HUDEP-2 (cell line): ENCODE results near the gene OTULINL.

Source experiments
- DNase-seq, 76 experiments: peaks; one replicate each; lab custom pipeline; 2025; ENCODE audit not compliant: unreplicated experiment in 76 of 76; lab: John Stamatoyannopoulos, UW

The OTULINL gene

DNA sequence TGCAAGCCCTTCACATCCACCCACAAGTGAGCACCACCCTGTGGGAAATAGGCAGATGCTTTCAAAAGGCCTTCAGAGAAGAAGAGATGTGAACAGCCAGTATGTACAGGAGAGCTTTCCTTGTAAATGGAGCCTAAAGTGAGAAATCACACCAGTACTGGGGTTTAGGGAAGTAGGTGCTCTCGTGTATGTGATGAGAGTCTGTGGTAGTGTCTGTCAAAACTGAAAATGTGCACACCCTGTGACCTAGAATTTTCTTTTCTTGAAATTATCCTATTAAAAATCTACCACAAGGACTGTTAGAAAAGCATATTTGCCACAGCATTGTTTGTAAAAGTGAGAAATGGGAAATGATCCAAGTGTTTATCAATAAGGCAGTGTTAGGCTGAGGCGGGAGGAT is 16.6 kb downstream of the OTULINL start:
- no peak for DNase-seq

DNA sequence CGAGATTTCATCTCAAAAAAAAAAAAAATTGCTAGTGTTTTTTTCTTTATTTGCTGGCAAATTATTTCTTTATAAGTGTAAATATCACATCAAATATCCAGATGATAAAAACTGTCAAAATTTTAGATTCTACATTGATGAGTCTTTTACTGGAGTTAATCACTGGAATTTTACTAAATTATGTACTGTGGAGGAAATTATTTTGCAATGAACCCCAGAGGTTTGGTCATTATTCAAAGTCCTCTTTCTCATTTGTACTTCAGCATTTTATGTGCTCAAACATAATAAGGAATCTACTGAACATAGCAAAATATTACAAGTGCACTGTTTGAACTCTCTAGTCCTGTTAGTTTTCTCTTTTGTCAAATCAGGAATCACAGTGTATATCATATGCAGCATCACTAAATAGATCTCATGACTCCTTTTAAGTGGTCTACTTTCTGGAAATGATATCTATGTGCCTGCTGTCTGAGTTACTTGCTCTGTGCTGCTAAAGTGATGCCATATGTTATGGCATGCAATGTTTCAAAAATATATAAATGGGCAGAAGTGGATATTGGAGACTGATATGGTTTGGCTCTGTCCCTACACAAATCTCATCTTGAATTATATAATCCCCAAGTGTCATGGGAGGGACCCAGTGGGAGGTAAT is 18.0 kb downstream of the OTULINL start:
- no peak for DNase-seq

- no peak for DNase-seq
These were observed 19.3 kb downstream of the OTULINL start for GRCh38 chr5:14600846-14601245.

DNA sequence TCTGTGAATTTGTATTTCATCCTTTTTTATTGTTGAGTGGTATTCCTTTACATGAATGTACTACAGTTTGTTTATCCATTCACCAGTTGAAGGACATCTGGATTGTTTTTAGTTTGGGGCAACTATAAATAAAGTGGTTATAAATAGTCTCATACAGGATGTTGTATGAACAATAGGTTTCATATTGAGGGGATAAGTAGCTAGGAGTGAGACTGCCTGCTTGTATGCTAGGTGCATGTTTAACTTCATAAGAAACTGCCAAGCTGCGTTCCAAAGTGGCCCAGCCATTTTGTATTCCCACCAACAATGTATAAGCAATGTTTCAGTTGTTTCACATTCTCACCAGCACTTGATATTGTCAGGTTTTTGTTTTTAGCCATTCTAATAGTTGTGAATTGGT is 21.5 kb downstream of the OTULINL start:
- DNase-seq = no peak

GRCh38 chr5:14607104-14607503 is 25.5 kb downstream of the OTULINL start:
- no peak for DNase-seq

GRCh38 chr5:14608169-14608568 is 26.6 kb downstream of the OTULINL start:
- DNase-seq = no peak

DNA sequence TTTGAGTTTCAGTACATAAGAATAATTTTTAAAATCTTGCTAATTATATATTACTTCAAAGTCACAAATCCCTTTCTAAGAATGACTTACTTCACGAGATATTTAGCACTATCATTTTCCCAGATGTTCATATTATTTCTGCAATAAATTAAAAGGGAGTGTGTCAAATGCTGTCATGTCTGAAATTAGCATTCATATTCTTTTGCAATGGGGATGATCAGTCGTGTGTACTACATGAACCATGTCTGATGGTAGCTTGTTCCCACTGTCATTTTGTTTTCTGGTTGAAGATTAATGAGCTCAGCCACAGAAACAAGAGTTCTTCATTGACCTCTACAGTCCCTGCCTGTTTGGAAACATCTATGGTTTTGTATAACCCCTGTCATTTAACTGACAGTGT is 30.1 kb downstream of the OTULINL start:
- DNase-seq = no peak

GRCh38 chr5:14614490-14614889 is 32.9 kb downstream of the OTULINL start:
- no peak for DNase-seq

- DNase-seq = no peak
These were observed 33.8 kb downstream of the OTULINL start for GRCh38 chr5:14615365-14615764.

DNA sequence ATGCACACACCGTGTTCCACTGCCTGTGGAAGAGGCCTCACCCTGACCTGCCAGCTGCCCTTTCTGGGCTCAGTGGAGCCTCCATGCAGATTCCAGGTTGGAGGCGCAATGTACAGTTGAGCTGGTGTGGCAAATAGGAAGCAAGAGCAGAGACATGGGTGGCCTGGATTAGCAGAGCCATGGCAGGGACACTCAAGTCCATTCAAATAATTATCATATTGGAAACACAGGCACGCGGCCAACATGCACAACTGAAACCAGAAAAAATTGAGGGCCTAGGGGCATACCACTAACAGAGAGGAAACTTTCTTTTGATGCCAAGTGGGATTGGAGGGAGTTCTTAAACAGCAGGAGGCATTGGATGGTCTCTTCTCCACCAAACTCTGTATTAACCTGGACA is 35.8 kb downstream of the OTULINL start:
- DNase-seq = no peak

- DNase-seq = no peak
These were observed 45.7 kb downstream of the OTULINL start for GRCh38 chr5:14627270-14627669.

DNA sequence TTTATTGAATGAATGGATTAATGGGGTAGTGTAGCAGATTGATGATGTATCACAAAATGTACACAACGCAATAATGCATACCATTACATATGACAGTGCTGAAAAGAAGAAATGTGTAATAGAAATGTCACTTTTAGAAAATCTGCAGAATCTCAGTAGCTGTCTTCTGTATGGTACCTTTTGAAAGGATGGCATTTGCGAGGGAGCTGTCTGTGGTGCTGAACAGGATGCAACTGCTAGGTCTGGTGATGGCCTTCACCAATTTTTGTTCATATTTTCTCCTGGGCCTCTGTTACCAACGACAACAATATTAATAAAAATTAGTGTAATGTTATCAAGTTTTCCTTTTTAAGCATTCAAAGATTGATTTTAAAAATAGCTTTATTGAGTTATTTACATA is 46.8 kb downstream of the OTULINL start:
- DNase-seq = peak in 45 of 76 experiments; percentile 1 to 49 (median 11)

GRCh38 chr5:14630671-14631070 is 49.1 kb downstream of the OTULINL start:
- DNase-seq = no peak

- DNase-seq = no peak
These were observed 54.1 kb downstream of the OTULINL start for GRCh38 chr5:14635656-14636055.

GRCh38 chr5:14640765-14641164 is 59.2 kb downstream of the OTULINL start:
- no peak for DNase-seq

DNA sequence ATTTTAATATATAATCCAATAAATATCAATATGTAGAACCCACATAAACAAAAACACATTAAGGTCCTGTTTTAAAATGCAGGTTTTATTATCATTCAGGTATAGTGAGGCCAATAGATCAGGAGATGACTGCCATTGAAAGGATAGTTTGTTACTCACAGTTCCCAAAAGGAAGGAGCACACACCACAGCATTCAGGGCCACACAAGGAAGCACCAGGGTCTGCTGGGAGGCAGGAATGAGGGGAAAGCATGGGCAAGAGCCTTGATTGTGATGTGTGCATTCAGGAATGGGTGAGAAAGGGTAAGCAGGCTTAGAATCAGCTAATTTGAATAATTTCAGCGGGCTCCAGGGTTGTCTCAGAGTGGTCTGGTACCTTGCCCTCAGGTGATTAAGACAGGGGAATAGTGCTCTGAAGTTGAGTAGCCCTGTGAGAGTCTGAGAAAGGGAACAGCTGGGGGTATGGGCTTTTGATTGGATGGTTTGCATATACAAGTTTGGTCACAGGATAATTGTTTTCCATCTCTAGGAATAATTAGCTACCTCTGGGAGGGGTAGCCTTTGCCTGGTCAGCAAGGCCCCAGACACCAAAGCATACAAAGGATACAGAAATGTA is 63.1 kb downstream of the OTULINL start:
- no peak for DNase-seq

- DNase-seq = no peak
These were observed 68.5 kb downstream of the OTULINL start for GRCh38 chr5:14650052-14650451.

DNA sequence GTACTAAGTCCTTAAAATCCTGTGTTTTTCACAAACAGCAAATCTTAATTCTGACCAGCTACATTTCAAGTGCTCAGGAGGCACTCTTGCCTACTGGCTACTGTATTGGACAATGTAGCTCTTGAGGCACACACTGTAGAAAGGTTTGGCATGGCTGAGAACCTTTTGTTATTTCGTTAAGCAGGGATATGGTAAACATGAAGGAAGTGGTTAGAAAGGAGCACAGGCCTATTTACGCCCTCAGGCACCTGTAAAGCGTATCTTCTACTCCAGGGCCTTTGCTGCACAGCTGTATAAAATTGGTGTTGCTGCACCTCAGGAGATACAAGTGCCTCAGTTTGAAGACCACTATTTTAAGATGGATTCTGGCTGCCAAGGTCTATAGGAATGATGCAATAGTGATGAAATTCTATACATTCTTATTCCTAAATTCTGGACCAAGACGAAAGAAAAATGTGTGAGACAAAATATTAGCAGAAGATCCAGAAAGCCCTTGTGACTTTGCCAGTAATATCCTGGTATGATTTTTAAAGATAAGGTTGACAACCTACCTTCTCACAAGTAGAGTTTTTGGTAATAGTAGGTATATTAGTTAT is 73.7 kb downstream of the OTULINL start:
- DNase-seq = no peak

DNA sequence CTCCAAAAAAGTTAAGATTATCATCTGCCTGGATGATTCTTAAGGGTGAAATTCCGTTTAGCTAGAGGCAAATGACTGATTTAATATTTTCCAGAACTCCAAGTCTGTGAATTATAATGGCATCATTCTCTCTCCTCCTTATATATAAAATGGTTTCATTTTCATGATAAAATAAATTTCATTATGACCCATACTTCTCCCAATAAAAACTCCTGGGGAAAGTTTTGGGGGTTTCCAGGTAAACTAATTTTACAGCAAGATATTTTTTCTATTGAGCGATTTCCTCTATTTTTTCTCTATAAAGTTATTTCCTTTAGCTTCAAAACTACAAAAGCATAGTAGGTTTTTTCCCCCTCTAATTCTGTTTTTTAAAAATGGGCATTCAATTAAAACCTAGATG is 75.3 kb downstream of the OTULINL start:
- DNase-seq = no peak

GRCh38 chr5:14659821-14660607 is 78.4 kb downstream of the OTULINL start:
- no peak for DNase-seq

DNA sequence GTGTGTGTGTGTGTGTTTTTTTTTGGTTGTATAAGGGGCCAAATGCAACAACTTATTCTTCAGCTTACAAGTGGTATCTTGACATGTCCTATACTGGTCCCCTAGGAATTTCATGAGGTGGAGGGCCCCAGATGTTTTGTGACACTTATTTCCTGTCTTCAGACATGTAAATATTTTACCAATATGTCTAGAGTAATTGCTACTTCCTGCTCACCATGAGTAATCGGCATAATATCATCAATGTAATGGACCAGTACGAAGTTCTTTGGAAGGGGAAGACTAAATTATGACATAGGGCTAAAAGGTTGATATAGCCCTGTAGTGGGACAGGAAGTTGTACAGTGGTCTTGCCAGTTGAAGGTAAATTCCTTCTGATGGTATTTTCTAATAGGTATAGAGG is 79.2 kb downstream of the OTULINL start:
- DNase-seq = no peak
